SU-DHL-6 (cell line): ENCODE results near the gene UPK1B.

ENCODE experiments used
- H2AFZ ChIP-seq: fragments of 200-600 bp; sonication (generic); 2 replicates; pipeline ENCODE4 v1.6.1; 2014; ENCODE audit warnings: low read depth, mild to moderate bottlenecking, moderate library complexity, mixed read lengths, antibody characterized with exemption, low read length; ENCODE audit not compliant: severe bottlenecking
- H3F3A ChIP-seq: fragments of 200-600 bp; shearing (Covaris generic); 2 replicates; pipeline ENCODE4 v1.6.0; 2016; ENCODE audit warnings: antibody characterized with exemption, mild to moderate bottlenecking; ENCODE audit not compliant: insufficient read depth
- H3K27ac ChIP-seq: fragments of 200-600 bp; sonication (generic); 2 replicates; pipeline ENCODE4 v1.5.1; 2016; ENCODE audit warnings: low read depth, mild to moderate bottlenecking, low read length, moderate library complexity, mixed read lengths
- H3K27me3 ChIP-seq: fragments of 200-600 bp; sonication (generic), shearing (Covaris generic); 2 replicates; pipeline ENCODE4 v1.6.0; 2014; ENCODE audit warnings: mild to moderate bottlenecking, low read length
- H3K36me3 ChIP-seq: fragments of 200-600 bp; sonication (generic); 2 replicates; pipeline ENCODE4 v1.6.1; 2014; ENCODE audit warnings: mild to moderate bottlenecking, low read length, mixed read lengths
- H3K4me2 ChIP-seq: fragments of 300-600, 200-600 bp; shearing (Covaris generic), sonication (generic); 2 replicates; pipeline ENCODE4 v1.6.0; 2014; ENCODE audit warnings: low read length, low read depth, mild to moderate bottlenecking; ENCODE audit not compliant: poor library complexity, severe bottlenecking
- H3K4me3 ChIP-seq: fragments of 200-600 bp; sonication (generic); 2 replicates; pipeline ENCODE4 v1.5.1; 2014; ENCODE audit warnings: antibody characterized with exemption, low read length, mild to moderate bottlenecking, mixed read lengths; ENCODE audit not compliant: insufficient read depth, poor library complexity, severe bottlenecking
- H3K79me2 ChIP-seq: fragments of 200-600 bp; sonication (generic); 2 replicates; pipeline ENCODE4 v1.6.1; 2014; ENCODE audit warnings: mild to moderate bottlenecking, low read length, moderate library complexity; ENCODE audit not compliant: insufficient read depth
- H3K9ac ChIP-seq: fragments of 200-600 bp; sonication (generic); 2 replicates; pipeline ENCODE4 v1.7.0; 2014; ENCODE audit warnings: mild to moderate bottlenecking, low read length
- H3K9me2 ChIP-seq: fragments of 200-600 bp; sonication (generic); replicated peaks from 2 replicates; pipeline ENCODE4 v1.6.1; 2014; ENCODE audit warnings: low read length; ENCODE audit not compliant: insufficient read depth
- H3K9me3 ChIP-seq: fragments of 200-600 bp; sonication (generic); 2 replicates; pipeline ENCODE4 v1.6.1; 2014; ENCODE audit warnings: low read length, mixed read lengths; ENCODE audit not compliant: insufficient read depth
- H4K20me1 ChIP-seq: fragments of 200-600 bp; sonication (generic); 2 replicates; pipeline ENCODE4 v1.6.1; 2014; ENCODE audit warnings: low read depth, mild to moderate bottlenecking, antibody characterized with exemption, low read length, moderate library complexity, mixed read lengths
- EZH2phosphoT487 ChIP-seq: fragments of 200-600 bp; sonication (generic), shearing (Covaris generic); conservative IDR thresholded peaks from 2 replicates; pipeline ENCODE4 v1.6.1; 2018; ENCODE audit warnings: mild to moderate bottlenecking, antibody characterized with exemption, low read length, moderate library complexity, mixed read lengths
- TF ChIP-seq, protein P1 (sequence below): fragments of 200-600 bp; sonication (generic); IDR thresholded peaks from one replicate; pipeline ENCODE4 v1.5.1; 2017; ENCODE audit warnings: antibody characterized with exemption, mild to moderate bottlenecking, low read length, moderate library complexity; ENCODE audit not compliant: insufficient read depth, poor library complexity, severe bottlenecking

The UPK1B gene

GRCh38 chr3:119177321-119177720, 3.9 kb downstream of the UPK1B start:
- H3K27ac ChIP-seq = no peak overlapping the region
- no peaks in the 10 kb centered on the region for H3K79me2 ChIP-seq
- no peak overlapping the region for H3K9ac ChIP-seq
- no peak overlapping the region for H3K4me2 ChIP-seq
- H3K9me3 ChIP-seq = no peaks in the 10 kb centered on the region
- H3K27me3 ChIP-seq = no peaks in the 10 kb centered on the region
- H3F3A ChIP-seq = no peaks in the 10 kb centered on the region
- H2AFZ ChIP-seq = no peak overlapping the region
- no peak for TF ChIP-seq EZH2phosphoT487
- TF ChIP-seq, protein P1, sequence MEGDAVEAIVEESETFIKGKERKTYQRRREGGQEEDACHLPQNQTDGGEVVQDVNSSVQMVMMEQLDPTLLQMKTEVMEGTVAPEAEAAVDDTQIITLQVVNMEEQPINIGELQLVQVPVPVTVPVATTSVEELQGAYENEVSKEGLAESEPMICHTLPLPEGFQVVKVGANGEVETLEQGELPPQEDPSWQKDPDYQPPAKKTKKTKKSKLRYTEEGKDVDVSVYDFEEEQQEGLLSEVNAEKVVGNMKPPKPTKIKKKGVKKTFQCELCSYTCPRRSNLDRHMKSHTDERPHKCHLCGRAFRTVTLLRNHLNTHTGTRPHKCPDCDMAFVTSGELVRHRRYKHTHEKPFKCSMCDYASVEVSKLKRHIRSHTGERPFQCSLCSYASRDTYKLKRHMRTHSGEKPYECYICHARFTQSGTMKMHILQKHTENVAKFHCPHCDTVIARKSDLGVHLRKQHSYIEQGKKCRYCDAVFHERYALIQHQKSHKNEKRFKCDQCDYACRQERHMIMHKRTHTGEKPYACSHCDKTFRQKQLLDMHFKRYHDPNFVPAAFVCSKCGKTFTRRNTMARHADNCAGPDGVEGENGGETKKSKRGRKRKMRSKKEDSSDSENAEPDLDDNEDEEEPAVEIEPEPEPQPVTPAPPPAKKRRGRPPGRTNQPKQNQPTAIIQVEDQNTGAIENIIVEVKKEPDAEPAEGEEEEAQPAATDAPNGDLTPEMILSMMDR = no peak
- H4K20me1 ChIP-seq = no peaks in the 10 kb centered on the region
- no peaks in the 10 kb centered on the region for H3K9me2 ChIP-seq
- no peaks in the 10 kb centered on the region for H3K36me3 ChIP-seq
- H3K4me3 ChIP-seq = no peak overlapping the region

DNA sequence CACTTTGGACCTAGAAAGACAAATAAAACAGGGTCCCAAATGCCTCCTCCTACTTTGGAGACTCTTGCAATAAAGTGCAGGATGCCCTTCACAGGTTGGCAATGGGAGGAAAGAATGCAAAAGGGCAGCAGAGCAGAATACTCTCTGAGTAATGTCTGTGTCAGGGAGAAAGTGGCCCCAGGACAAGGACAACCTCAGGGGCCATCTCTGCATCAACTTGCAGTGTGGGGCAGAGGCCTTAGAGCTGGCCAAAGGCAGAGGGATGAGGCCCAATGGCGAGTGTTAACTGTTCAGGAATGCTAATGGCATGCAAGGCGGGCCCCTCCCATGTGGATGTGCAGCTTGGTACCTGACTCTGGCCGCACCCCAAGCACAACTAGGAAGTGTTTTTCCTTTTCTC, 8.4 kb downstream of the UPK1B start:
- H3K9ac ChIP-seq = no peak overlapping the region
- H3K4me2 ChIP-seq = no peak overlapping the region
- no peak overlapping the region for H2AFZ ChIP-seq
- H3K27me3 ChIP-seq = no peaks in the 10 kb centered on the region
- TF ChIP-seq, protein P1 = no peak
- TF ChIP-seq EZH2phosphoT487 = no peak
- H3K27ac ChIP-seq = no peak overlapping the region
- no peaks in the 10 kb centered on the region for H3F3A ChIP-seq
- no peaks in the 10 kb centered on the region for H3K79me2 ChIP-seq
- no peaks in the 10 kb centered on the region for H3K9me2 ChIP-seq
- H3K9me3 ChIP-seq = no peaks in the 10 kb centered on the region
- no peaks in the 10 kb centered on the region for H3K36me3 ChIP-seq
- H3K4me3 ChIP-seq = no peak overlapping the region
- no peaks in the 10 kb centered on the region for H4K20me1 ChIP-seq

- H3K27ac ChIP-seq = no peak overlapping the region
- H3F3A ChIP-seq = no peaks in the 10 kb centered on the region
- no peaks in the 10 kb centered on the region for H3K9me2 ChIP-seq
- TF ChIP-seq, protein P1 = no peak
- no peak for TF ChIP-seq EZH2phosphoT487
- H2AFZ ChIP-seq = no peak overlapping the region
- no peaks in the 10 kb centered on the region for H3K27me3 ChIP-seq
- H3K4me2 ChIP-seq = no peak overlapping the region
- no peaks in the 10 kb centered on the region for H3K79me2 ChIP-seq
- H4K20me1 ChIP-seq = no peaks in the 10 kb centered on the region
- H3K9ac ChIP-seq = no peak overlapping the region
- H3K36me3 ChIP-seq = no peaks in the 10 kb centered on the region
- no peaks in the 10 kb centered on the region for H3K9me3 ChIP-seq
- H3K4me3 ChIP-seq = no peak overlapping the region
These were observed 10.7 kb downstream of the UPK1B start for GRCh38 chr3:119184111-119184510.
